Left colon (tissue), 2 donors: ENCODE data around the gene PTPRCAP. TPM values are rescaled to one million over a fixed set of nuclear protein-coding genes. Genes with fewer than 3 reads are reported as not detected.
"Not testable (repeated sequence)": the region's sequence is repeated elsewhere in the genome, so short reads cannot be mapped to it uniquely, and the experiment has no call there.

Experiments used
- ATAC-seq: fragments of 200-7000 bp; cut with Tn5 transposase; one replicate; pipeline ENCODE4 v1.9.1; 2020; ENCODE audit warnings: mild to moderate bottlenecking, moderate library complexity
- DNase-seq, 2 donors: peaks; one replicate each; pipeline ENCODE4 v3.0.0-alpha.2; 2020
- intact Hi-C, 2 donors: fragments of 100-400 bp; cut with DNase I in 1 of 2; cut with micrococcal nuclease in 1 of 2; formaldehyde crosslinking; loops; one replicate each; pipeline versions ENCODE4 v1.11.2 to v1.14.0; 2022; cut with DNase I, micrococcal nuclease
- total RNA-seq, 2 donors: library from RNA; stranded (reverse); fragmentation: NEBNext Ultra II Directional; extraction: Animal tissue kit (Norgen Biotek cat#: 25700); gene quantifications; one replicate each; pipeline ENCODE4 v1.2.1, GENCODE V29; 2021
- donor health status: DM: no; HTN: no; CAD: no.
- donor health status: DM: yes; HTN: yes; CAD: no.

The PTPRCAP gene
- total RNA-seq, 2 donors from 2014 or later = 7.1 to 11.2 TPM

DNA sequence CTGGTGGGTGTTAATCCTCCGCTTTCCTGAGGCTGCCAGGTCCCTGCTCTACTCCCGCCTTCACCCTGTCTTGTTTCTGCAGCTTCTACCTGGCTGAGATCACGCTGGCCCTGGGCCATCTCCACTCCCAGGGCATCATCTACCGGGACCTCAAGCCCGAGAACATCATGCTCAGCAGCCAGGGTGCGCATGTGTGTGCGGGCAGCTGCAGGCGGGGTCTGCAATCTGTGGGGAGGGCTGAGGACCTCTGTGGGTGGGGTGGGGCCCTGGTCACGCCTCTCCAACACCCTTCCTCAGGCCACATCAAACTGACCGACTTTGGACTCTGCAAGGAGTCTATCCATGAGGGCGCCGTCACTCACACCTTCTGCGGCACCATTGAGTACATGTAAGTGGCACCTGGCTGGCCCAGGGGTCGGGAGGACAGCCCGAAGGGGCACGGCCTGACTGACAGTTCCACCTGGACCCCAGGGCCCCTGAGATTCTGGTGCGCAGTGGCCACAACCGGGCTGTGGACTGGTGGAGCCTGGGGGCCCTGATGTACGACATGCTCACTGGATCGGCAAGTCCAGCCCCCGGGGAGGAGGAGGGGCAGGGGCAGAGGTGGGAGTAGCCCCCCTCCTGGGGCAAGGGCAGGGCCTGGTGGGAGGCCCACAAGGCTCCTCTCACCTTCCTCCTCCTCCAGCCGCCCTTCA is 4.7 kb downstream of the PTPRCAP start:
- no peak for DNase-seq
- ATAC-seq = no peak
- intact Hi-C loops = no loop called here

DNA sequence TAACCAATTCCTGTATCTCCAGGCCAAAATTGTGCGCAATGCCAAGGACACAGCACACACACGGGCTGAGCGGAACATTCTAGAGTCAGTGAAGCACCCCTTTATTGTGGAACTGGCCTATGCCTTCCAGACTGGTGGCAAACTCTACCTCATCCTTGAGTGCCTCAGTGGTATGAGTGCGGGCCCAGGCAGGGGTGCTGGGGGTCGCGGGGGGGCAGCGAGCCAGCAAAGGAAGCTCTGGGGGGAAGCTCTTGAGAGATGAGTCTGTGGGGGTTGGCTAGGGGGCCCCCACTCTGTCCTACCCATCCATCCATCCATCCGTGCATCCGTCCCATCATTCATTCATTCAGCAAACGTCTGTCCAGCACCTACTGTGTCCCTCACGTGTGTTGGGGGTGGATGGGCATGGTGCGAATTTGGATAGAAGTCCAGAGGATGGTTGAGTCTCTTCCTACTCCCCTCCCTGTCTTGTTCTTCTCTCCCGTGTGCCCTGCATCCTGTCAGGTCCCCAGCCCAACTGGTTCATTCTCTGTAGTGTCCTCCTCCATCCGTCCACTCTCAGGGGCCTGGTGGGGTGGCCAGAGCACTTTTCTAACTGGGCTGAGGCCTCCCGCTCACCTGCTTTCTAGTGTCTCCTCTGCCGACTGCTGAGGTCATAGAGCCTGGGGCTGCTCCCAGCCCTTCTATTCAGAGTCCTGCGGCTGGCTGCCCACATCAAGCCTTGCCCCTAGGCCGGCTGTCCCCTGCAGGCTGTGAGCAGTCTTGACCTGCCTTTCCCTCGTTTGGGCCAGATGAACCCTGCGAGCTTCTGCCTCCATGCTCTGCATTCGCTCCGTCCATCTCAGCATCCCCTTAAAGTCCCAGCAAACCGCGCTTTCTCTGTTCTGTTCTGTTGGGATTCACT is 5.9 kb downstream of the PTPRCAP start:
- ATAC-seq (no peak), DNase-seq (no peak)
- intact Hi-C loops = no loop called here

DNA sequence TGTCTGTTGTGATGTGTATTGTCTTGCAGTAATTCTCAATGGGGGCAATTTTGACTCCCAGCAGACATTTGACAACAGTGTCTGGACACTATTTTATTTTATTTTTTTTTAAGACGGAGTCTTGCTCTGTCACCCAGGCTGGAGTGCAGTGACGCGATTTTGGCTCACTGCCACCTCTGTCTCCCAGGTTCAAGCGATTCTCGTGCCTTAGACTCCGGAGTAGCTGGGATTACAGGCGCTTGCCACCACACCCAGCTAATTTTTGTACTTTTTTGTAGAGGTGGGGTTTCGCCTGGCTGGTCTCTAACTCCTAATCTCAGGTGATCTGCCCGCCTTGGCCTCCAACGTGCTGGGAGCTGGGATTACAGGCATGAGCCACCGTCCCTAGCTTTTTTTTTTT is 7.8 kb downstream of the PTPRCAP start:
- intact Hi-C loops = no loop called here
- DNase-seq = no peak
- no peak for ATAC-seq

DNA sequence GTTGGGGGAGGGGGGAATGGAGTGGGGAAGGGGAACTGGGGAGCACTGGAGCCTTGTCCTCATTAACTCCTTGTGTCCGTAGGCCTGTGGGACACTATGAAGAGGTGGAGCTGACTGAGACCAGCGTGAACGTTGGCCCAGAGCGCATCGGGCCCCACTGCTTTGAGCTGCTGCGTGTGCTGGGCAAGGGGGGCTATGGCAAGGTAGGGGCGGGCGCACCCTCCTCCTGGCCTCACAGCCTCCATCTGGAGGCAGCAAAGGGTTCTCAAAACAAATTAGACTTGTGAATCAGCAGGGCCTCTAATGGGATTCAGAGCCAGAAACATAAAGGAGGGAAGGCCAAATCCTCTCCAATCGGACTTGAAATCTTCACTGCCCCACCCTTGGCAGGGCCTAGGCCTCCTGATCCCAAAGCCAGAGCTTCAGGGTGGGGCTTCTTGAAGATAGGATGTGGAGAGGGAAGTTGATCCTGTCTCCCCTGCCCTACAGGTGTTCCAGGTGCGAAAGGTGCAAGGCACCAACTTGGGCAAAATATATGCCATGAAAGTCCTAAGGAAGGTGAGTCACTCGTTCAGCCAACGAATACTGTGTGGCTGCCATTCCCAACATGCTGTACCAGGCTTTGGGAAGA is 8.3 kb downstream of the PTPRCAP start:
- intact Hi-C loops = no loop called here
- DNase-seq (no peak), ATAC-seq (peak; percentile 2)

DNA sequence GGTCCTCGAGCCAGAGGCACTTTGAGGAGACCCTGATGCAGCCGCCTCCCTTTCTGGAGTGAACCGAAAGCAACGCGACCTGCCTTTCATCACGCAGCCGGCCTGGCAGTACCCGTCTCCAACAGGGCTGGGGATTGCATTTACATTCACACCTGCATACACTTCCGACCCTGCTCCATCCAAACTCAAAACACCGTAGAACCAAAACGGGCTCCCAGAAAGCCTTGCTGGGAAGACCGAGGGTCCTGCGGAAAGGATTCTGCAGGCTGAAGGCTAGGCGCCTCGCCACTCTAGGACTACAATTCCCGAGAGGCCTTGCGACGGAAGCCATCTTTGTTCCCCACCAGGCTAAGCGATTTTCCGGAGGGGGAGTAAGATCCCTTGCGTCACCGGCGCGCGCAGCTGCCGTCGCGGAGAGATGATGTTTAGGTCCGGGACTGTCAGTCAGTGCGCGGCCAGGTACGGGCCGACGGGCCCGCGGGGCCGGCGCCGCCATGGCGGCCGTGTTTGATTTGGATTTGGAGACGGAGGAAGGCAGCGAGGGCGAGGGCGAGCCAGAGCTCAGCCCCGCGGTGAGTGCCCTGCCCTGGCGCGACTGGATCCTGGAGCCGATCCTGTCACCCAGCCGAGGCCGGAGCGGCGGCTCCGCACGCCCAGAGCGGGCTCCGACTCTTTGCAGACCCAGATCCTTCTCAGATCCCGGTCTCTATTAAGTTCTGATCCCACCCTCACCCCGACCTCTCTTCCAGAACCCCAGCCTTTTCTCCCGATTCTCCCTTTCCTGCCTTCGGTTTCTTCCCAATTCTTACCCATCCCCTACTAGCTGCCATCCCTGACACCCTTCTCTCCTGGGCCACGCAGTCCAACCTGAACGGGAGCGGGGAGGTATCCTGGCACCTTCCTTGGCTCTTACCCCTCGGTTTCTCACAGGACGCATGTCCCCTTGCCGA is 9.2 kb downstream of the PTPRCAP start, which contains the start of gene RPS6KB2:
Gene RPS6KB2 (plus strand): TSS at position 443 of the 950 bp plus-strand sequence. CDS start 52 bp downstream, at position 495.
- ATAC-seq (peak; percentile 90), DNase-seq (peak; percentile 98 to 99)
- intact Hi-C loops = no loop called here

DNA sequence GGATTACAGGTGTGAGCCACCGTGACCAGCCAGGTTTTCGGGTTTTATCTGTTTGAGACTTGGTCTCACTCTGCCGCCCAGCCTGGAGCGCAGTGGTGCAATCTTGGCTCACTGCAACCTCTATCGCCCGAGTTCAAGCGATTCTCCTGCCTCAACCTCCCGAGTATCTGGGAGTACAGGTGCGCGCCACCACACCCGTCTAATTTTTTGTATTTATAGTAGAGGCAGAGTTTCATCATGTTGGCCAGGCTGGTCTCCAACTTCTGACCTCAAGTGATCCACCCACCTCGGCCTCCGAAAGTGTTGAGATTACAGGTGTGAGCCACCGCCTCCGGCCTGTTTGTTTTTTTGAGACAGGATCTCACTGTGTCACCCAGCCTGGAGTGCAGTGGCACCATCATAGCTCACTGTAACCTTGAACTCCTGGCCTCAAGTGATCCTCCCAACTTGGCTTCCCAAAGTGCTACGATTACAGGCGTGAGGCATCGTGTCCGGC is 10.1 kb downstream of the PTPRCAP start:
- intact Hi-C loops = not testable (repeated sequence)
- ATAC-seq = peak; percentile 19

DNA sequence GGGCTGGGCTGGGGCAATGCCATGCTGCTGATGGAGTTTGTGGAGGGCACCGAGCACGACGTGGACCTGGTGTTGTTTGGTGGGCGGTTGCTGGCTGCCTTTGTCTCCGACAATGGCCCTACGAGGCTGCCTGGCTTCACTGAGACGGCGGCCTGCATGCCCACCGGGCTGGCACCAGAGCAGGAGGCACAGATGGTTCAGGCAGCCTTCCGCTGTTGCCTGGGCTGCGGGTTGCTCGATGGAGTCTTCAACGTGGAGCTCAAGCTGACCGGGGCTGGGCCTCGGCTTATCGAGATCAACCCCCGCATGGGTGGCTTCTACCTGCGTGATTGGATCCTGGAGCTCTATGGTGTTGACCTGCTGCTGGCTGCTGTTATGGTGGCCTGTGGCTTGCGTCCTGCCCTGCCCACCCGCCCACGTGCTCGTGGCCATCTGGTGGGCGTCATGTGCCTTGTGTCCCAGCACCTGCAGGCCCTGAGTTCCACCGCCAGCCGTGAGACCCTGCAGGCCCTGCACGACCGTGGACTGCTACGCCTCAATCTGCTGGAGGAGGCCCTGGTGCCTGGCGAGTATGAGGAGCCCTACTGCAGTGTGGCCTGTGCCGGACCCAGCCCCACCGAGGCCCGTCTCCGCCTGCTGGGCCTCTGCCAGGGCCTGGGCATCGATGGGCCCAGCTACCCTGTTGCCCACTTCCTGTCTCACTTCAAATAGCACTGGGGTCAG is 13.4 kb downstream of the PTPRCAP start:
- ATAC-seq (no peak), DNase-seq (no peak)
- intact Hi-C loops = no loop called here

More for the DNA sequence above, 10.1 kb downstream of the PTPRCAP start:
- DNase-seq = not testable (repeated sequence)

DNA sequence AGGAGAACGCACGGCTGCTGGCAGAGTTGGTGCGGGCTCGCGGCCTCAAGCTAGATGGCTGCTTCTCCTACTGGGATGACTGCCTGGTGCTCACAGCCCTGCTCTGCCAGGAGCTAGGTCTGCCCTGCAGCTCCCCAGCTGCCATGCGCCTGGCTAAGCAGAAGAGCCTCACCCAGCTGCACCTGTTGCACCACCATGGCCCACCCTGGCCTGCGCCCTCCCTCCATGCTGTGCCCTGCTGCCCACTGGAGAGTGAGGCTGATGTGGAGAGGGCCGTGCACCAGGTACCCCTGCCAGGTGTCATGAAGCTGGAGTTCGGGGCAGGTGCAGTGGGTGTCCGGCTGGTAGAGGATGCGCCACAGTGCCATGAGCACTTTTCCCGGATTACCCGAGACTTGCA is 14.0 kb downstream of the PTPRCAP start:
- intact Hi-C loops = no loop called here
- DNase-seq (no peak), ATAC-seq (no peak)

DNA sequence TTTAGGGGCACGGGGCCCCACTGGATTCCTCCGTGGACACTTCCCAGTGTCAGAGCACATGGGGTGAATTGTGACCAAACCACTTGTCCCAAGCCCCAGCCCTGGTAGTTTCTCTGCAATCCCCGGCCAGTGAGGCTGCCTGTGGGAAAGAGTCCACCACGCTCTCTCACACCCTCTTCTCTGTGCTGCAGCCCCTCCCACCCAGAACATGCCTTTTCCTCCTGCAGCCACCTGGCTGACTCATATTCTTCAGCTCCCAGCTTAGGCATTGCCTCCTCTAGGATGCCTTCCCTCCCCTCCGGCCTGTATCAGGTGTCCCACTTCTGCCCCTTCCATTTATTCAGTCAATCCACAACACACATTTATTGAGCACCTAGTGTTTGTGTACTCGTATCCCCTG is 14.6 kb downstream of the PTPRCAP start:
- intact Hi-C loops = no loop called here
- no peak for ATAC-seq
- no peak for DNase-seq

DNA sequence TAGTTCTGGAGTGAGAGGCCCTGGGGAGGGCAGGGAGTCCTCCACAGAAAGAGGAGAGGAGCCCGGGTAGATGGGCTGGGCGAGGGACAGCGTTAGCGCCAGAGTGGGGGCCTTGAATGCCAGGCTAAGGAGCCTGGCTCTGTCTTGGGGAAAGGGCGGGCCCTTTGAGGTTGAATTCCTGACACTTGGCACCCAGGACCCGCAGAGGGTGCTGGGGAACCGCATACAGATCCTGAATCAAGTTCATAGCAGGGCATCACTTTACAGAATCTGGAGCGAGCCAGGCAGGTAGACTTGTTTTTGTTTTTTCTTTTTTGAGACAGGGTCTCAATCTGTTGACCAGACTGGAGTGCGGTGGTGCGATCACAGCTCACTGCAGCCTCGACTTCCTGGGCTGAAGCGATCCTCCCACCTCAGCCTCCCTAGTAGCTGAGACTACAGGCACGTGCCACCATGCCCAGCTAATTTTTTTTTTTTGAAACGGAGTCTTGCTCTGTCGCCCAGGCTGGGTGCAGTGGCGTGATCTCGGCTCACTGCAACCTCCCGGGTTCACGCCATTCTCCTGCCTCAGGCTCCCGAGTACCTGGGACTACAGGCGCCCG is 16.0 kb downstream of the PTPRCAP start:
- intact Hi-C loops = no loop called here
- DNase-seq = no peak
- peak; percentile 22 for ATAC-seq

DNA sequence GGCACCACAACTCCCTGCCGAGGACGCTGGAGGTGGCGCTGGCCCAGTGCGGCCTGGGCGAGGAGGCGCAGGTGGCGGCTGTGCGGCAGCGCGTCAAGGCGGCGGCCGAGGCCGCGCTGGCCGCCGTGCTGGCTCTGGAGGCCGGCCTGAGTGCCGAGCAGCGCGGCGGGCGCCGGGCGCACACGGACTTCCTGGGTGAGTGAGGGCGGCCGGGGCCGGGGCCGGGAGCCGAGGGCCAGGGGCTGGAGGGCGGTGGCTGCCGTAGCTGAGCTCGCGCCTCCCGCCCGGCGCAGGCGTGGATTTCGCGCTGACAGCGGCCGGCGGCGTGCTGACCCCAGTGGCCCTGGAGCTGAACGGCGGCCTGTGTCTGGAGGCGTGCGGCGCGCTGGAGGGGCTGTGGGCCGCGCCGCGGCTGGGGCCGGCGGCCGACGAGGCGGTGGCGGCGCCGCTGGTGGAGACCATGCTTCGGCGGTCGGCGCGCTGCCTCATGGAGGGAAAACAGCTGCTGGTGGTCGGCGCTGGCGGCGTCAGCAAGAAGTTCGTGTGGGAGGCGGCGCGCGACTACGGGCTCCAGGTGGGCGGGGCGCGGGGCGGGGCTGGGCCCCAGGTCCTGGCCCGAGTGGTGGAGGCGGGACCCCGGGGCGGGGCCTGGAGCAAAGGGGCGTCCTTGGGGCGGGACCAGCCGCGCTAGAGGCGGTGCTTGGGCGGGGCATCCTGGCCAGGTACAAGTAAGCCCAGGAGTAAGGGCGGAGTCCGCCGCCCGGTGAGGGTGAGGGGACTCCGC is 16.6 kb downstream of the PTPRCAP start:
- DNase-seq (peak; percentile 96 to 99), ATAC-seq (peak; percentile 92)
- intact Hi-C loops = no loop called here

DNA sequence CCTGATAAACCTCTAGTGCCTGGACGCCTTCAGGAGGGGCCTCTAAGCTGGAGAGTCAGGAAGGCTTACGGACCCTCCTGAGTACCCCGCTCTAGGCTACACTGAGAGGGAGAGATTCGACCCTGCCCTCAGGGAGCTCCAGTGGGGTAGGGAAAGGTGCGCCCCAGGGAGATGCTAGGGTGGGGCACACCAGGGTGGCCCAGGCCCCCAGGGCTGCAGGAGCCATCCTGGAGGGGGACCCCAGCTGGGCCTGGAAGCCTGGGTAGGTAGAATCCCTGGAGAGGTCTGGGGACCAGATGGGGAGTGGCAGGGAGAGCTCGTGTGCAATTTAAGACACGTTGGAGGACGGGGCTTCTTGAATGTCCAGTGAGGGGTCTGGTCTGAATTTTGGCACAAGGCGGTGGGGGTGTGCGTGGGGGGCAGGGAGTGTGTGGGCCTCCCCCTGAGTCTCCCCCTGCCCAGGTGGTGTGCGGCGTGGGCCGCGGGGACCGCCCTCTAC is 17.3 kb downstream of the PTPRCAP start:
- no peak for ATAC-seq
- intact Hi-C loops = no loop called here
- DNase-seq = no peak

DNA sequence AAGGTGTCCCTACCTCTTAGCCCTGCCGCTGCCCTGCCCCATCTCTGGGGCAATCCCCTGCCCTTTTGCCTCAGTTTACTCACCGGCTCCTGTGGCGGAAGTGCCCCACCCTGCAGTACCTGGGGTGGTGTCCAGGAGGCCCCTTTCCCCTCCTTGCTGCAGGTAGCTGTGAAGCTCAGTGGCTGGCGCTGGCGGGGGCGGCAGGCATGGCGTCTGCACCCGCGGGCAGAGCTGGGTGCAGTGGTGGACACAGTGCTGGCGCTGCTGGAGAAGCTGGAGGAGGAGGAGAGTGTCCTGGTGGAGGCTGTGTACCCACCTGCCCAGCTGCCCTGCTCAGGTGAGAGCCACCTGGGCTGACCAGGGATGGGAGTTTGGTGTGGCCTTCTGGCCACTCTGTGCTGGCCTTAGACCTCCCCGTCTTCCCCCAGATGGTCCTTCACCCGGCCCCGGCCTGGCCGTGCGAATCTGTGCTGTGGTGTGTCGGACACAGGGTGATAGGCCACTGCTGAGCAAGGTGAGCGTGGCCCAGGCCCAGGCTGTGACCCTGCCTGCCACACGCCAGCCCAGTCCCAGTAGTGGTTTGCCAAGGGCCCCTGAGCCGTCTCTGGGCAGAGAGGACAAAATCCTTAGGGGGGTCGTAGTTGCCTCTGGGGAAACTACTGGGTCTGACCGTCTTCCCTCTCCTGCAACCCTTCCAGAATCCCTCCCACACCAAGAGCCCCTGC is 18.0 kb downstream of the PTPRCAP start:
- intact Hi-C loops = no loop called here
- ATAC-seq (no peak), DNase-seq (no peak)

DNA sequence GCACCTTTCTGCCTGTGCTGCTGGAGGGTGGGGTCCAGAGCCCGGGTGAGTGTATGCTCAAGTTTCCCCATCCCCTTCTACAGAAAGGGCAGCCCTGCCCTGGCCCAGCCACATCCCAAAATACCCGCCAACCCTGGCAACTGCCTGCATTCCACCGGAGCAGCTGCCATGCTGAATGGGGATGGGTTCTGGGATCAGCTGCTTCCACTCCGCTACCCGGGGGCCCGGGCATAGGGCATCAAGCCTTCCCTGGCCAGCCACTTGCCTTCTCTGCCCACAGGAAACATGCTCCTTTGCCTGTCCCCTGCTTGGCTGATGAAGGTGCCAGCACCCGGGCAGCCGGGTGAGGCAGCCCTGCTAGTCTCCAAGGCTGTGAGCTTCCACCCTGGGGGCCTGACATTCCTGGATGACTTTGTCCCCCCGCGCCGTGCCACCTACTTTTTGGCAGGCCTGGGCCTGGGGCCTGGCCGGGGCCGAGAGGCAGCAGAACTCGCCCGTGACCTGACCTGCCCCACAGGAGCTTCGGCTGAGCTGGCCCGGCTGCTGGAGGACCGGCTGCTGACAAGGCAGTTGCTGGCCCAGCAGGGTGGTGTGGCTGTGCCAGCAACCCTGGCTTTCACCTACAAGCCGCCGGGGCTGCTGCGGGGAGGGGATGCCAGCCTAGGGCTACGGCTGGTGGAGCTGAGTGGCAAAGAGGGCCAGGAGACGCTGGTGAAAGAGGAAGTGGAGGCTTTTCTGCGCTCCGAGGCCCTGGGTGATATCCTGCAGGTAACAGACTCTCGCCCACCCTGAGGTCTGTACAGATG is 18.8 kb downstream of the PTPRCAP start:
- DNase-seq = no peak
- ATAC-seq = no peak
- intact Hi-C loops = no loop called here

DNA sequence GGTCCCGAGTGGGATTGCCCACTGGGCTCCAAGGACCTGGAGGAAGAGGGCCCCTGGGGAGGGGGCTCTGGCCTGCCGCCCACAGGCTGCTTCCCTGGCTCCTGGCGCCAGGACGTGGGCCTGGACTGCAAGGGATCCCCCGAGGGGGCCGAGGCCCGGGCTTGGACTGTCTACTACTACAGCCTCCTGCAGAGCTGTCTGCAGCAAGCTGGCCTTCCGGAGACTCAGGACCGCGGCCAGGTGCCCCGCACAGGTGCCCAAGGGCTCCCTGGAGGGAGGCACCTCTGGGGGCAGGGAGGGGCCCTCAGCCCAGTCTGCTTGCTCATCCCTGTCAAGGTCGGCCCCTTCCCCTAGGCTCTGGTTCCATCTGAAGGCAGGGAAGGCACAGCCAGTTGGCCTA is 20.1 kb downstream of the PTPRCAP start:
- intact Hi-C loops = no loop called here
- DNase-seq (no peak), ATAC-seq (no peak)
